ENCODE results near the gene GOLGA8S. TPM values are rescaled to one million over a fixed set of nuclear protein-coding genes. Genes with fewer than 3 reads are reported as not detected.
"Not testable (repeated sequence)": the region's sequence is repeated elsewhere in the genome, so short reads cannot be mapped to it uniquely, and the experiment has no call there.

The GOLGA8S gene
- total RNA-seq = under 1 TPM in 1 of 4 donors, not detected in 3; 0.19 TPM

- H3K4me1 ChIP-seq; DNase-seq; H3K36me3 ChIP-seq; intact Hi-C loops (cut with DNase I); H3K9me3 ChIP-seq; H3K4me3 ChIP-seq; H3K27ac ChIP-seq; H3K27me3 ChIP-seq: not testable (repeated sequence)
- WGBS, 2 donors = no CpG with 5 or more reads among the region's 8 CpGs
Observed at GRCh38 chr15:23354448-23354847, at the start of gene GOLGA8S. TSS of gene GOLGA8S (plus strand) at chr15:23354748. CDS start at chr15:23354810, 62 bp downstream.

DNA sequence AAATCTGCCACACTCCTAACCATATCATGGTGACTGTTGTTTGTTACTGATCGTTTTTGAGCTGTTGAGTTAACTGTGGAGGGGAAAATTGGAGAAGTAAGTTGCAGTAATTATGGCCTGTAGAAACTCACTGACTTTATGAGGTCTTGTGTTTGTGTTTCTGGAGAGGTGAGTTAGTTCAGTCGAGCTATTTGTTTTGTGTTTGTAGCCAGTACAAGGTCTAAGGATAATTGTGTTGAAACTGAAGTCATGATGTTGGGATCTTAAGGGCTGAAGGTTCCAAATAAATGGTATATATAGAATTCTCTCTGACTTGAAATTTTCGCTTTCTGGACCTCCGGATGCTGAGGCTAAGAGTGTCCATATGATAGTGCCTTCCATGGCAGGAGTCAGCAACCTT lies 49.7 kb upstream of the GOLGA8S start:
- H3K27me3 ChIP-seq; intact Hi-C loops (cut with DNase I); H3K27ac ChIP-seq; H3K9me3 ChIP-seq; DNase-seq: not testable (repeated sequence)
- peak overlapping the region in 2 of 4 donors; percentile 49 to 61 for H3K4me3 ChIP-seq
- H3K4me1 ChIP-seq = peaks cover 0 to 24% (median 6%) of the 10 kb centered on the region in 3 donors
- peaks cover 0 to 28% (median 3%) of the 10 kb centered on the region in 3 donors for H3K36me3 ChIP-seq
- WGBS, 2 donors = 54 to 58% methylated on average over 4 of the region's 4 CpGs

- intact Hi-C loops (cut with DNase I); H3K4me3 ChIP-seq; H3K27me3 ChIP-seq; H3K27ac ChIP-seq; H3K9me3 ChIP-seq; DNase-seq: not testable (repeated sequence)
- WGBS, 2 donors = 60 to 97% methylated on average over 3 to 7 of the region's 7 CpGs
- Histone ChIP-seq H3K36me3 (peaks cover 4 to 39% (median 7%) of the 10 kb centered on the region in 3 donors), H3K4me1 (peaks cover 0 to 24% (median 6%) of the 10 kb centered on the region in 3 donors)
Observed at GRCh38 chr15:23305921-23306320, 48.6 kb upstream of the GOLGA8S start.

- H3K27me3 ChIP-seq; H3K27ac ChIP-seq; intact Hi-C loops (cut with DNase I); DNase-seq; H3K9me3 ChIP-seq; H3K4me1 ChIP-seq; H3K4me3 ChIP-seq: not testable (repeated sequence)
- H3K36me3 ChIP-seq = peaks cover 9 to 47% (median 11%) of the 10 kb centered on the region in 3 donors
- 64% methylated on average over 2 of the region's 13 CpGs; no CpG with 5 or more reads in 1 of the 2 donors for WGBS, 2 donors
Observed at GRCh38 chr15:23311233-23311632, 43.3 kb upstream of the GOLGA8S start.

DNA sequence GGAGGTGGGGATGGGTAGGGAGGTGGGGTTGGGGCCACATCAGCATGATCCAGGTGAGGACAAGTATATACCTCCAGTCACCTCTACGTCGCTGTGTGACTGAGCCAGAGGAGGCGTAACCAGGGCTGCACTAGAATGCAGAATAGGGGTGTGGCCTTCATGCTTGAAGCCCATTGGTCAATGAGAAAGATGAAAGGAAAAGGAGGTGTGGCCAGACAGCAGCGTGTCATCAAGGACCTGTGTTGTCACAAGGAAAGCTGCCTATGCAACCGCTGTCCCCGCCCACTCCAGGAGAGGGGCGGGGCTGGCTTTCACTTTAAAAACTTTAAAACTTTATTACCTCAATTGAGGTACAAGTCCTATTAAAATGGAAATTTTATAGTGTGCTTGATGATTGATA lies 20.5 kb upstream of the GOLGA8S start, which contains the start of gene GOLGA6L26:
TSS of gene GOLGA6L26 (minus strand) at position 101 of the 400 bp plus-strand sequence. CDS start at position 40, 61 bp downstream.
- H3K4me3 ChIP-seq; intact Hi-C loops (cut with DNase I); H3K9me3 ChIP-seq; DNase-seq; H3K27ac ChIP-seq; H3K4me1 ChIP-seq; H3K27me3 ChIP-seq; H3K36me3 ChIP-seq: not testable (repeated sequence)
- no CpG with 5 or more reads among the region's 7 CpGs for WGBS, 2 donors

DNA sequence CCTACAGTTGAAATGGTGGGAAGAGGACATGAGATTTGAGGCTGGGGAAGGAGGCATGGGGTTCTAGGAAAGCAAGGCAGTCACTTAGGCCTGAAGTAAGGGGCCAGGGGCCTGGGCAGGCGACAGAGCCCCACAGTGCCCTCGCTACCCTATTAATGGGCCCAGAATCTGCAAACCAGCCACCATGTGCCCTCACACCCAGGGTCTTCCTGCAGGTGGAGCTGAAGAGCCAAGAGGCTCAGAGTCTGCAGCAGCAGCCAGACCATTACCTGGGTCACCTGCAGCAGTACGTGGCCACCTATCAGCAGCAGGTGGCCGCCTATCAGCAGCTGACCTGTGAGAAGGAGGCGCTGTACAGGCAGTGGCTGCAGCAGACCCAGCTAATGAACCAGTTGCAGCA lies 8.1 kb downstream of the GOLGA8S start:
- H3K27ac ChIP-seq; intact Hi-C loops (cut with DNase I); H3K4me3 ChIP-seq; DNase-seq; H3K9me3 ChIP-seq; H3K27me3 ChIP-seq; H3K36me3 ChIP-seq; H3K4me1 ChIP-seq: not testable (repeated sequence)
- no CpG with 5 or more reads among the region's 5 CpGs for WGBS, 2 donors

DNA sequence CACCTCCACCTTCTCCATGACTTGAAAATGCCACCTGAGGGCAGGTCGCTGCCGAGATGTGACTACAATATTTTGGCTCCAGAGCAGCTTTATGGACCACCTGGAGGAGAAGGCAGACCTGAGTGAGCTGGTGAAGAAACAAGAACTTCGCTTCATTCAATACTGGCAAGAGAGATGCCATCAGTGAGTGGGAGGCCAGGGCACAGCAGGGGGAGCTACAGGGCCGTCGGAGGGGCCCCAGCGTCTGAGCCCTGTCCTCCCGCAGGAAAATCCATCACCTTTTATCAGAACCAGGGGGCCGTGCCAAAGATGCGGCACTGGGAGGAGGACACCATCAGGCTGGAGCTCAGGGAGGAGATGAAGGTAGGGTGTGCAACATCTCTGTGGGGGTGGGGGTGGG lies 9.7 kb downstream of the GOLGA8S start:
- H3K4me1 ChIP-seq; H3K4me3 ChIP-seq; H3K9me3 ChIP-seq; DNase-seq; intact Hi-C loops (cut with DNase I); H3K27ac ChIP-seq; H3K36me3 ChIP-seq; H3K27me3 ChIP-seq: not testable (repeated sequence)
- WGBS, 2 donors = 40 to 80% methylated on average over 1 of the region's 9 CpGs

DNA sequence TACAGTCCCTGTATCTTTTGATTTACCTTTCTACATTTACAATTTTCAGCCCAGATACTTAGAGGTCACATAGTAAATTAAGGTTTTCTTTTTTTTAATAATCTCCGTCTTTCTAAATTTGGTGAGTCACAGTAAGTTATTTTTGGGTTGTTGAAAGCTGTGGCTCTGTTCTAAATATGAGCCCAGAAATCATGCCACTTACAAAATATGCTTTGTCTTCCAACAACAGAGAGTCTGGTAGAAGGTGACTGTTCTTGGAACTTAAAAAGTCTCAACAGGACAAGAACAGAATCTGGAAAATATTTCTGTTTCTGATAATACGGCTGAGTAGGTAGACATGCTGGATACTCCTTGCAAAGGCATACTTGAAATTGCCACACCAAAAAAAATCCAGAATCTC lies 16.0 kb downstream of the GOLGA8S start:
- intact Hi-C loops (cut with DNase I) = no loop called here
- WGBS, 2 donors = 60 to 76% methylated on average over 2 of the region's 2 CpGs
- TF ChIP-seq POLR2A (IDR thresholded peaks at IDR 0.05) = no peak
- TF ChIP-seq, protein P1, sequence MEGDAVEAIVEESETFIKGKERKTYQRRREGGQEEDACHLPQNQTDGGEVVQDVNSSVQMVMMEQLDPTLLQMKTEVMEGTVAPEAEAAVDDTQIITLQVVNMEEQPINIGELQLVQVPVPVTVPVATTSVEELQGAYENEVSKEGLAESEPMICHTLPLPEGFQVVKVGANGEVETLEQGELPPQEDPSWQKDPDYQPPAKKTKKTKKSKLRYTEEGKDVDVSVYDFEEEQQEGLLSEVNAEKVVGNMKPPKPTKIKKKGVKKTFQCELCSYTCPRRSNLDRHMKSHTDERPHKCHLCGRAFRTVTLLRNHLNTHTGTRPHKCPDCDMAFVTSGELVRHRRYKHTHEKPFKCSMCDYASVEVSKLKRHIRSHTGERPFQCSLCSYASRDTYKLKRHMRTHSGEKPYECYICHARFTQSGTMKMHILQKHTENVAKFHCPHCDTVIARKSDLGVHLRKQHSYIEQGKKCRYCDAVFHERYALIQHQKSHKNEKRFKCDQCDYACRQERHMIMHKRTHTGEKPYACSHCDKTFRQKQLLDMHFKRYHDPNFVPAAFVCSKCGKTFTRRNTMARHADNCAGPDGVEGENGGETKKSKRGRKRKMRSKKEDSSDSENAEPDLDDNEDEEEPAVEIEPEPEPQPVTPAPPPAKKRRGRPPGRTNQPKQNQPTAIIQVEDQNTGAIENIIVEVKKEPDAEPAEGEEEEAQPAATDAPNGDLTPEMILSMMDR (IDR thresholded peaks at IDR 0.05) = no peak

GRCh38 chr15:23371134-23371533 lies 16.6 kb downstream of the GOLGA8S start:
- H3K27ac ChIP-seq; H3K27me3 ChIP-seq; DNase-seq; H3K4me3 ChIP-seq; H3K36me3 ChIP-seq; intact Hi-C loops (cut with DNase I); H3K9me3 ChIP-seq; H3K4me1 ChIP-seq: not testable (repeated sequence)
- 71 to 73% methylated on average over 4 of the region's 4 CpGs for WGBS, 2 donors

More for the DNA sequence above, 16.0 kb downstream of the GOLGA8S start:
- Histone ChIP-seq H3K27me3 (no peaks in the 10 kb centered on the region), H3K36me3 (no peaks in the 10 kb centered on the region), H3K27ac (no peak overlapping the region), H3K9me3 (no peaks in the 10 kb centered on the region), H3K4me1 (no peaks in the 10 kb centered on the region), H3K4me3 (no peak overlapping the region)
- no peak for DNase-seq

DNA sequence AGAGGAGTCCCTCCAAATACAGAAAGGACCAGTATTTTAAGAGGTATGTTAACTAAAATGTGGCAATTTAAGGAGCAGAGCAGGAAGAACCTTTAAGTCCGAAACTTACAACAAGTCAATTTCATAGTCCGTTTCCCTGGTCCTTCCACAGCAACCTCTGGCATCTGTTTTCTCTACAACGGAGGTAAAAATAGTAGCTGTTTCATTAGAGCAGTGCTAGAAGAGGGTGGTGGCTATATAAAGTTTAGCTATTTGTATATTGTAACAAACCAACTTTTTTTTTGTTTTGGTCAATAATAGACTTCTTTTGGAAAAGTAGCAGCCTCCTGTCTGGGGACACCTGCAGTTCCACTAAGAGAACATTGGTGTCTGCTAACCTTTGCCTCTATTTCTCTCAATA lies 17.3 kb downstream of the GOLGA8S start:
- intact Hi-C loops (cut with DNase I); H3K4me1 ChIP-seq; H3K9me3 ChIP-seq; H3K4me3 ChIP-seq; DNase-seq; H3K27ac ChIP-seq; H3K27me3 ChIP-seq; H3K36me3 ChIP-seq: not testable (repeated sequence)
- WGBS, 2 donors = 72 to 80% methylated on average over 3 of the region's 3 CpGs
